SIG-M5 treated with dmso at 0.1 percent for 504 hours (cell line): ENCODE measurements around the gene PCSK2.

Experiments used
- DNase-seq: peaks from one replicate; lab custom pipeline; 2025; ENCODE audit not compliant: unreplicated experiment; lab: John Stamatoyannopoulos, UW

The PCSK2 gene

GRCh38 chr20:17470973-17471372 is 244.1 kb downstream of the PCSK2 start:
- DNase-seq: no peak

- DNase-seq: no peak
Measured at GRCh38 chr20:17471606-17472187, 244.9 kb downstream of the PCSK2 start.

- no peak for DNase-seq
Measured at GRCh38 chr20:17473659-17474058, 246.8 kb downstream of the PCSK2 start.

- no peak for DNase-seq
Measured at GRCh38 chr20:17479063-17479657, 252.3 kb downstream of the PCSK2 start.

- no peak for DNase-seq
Measured at GRCh38 chr20:17480696-17481095, 253.9 kb downstream of the PCSK2 start.

- no peak for DNase-seq
Measured at GRCh38 chr20:17481661-17482060, 254.8 kb downstream of the PCSK2 start.

- no peak for DNase-seq
Measured at GRCh38 chr20:17482536-17482935, 255.7 kb downstream of the PCSK2 start.

GRCh38 chr20:17485017-17485416 is 258.2 kb downstream of the PCSK2 start:
- DNase-seq: no peak

GRCh38 chr20:17488916-17489600 is 262.2 kb downstream of the PCSK2 start:
- no peak for DNase-seq

- no peak for DNase-seq
Measured at GRCh38 chr20:17490501-17490900, 263.7 kb downstream of the PCSK2 start.

- DNase-seq: no peak
Measured at GRCh38 chr20:17491041-17491440, 264.2 kb downstream of the PCSK2 start.

GRCh38 chr20:17491488-17491887 is 264.6 kb downstream of the PCSK2 start:
- no peak for DNase-seq

GRCh38 chr20:17493173-17493572 is 266.3 kb downstream of the PCSK2 start:
- DNase-seq: no peak

GRCh38 chr20:17494201-17494600 is 267.4 kb downstream of the PCSK2 start:
- no peak for DNase-seq

- no peak for DNase-seq
Measured at GRCh38 chr20:17495826-17496225, 269.0 kb downstream of the PCSK2 start.

GRCh38 chr20:17497821-17498580 is 271.2 kb downstream of the PCSK2 start:
- no peak for DNase-seq

- DNase-seq: no peak
Measured at GRCh38 chr20:17498641-17499040, 271.8 kb downstream of the PCSK2 start.

GRCh38 chr20:17499041-17499440 is 272.2 kb downstream of the PCSK2 start:
- no peak for DNase-seq

- no peak for DNase-seq
Measured at GRCh38 chr20:17500271-17500670, 273.4 kb downstream of the PCSK2 start.

GRCh38 chr20:17500826-17501225 is 274.0 kb downstream of the PCSK2 start:
- no peak for DNase-seq

- no peak for DNase-seq
Measured at GRCh38 chr20:17501701-17502100, 274.9 kb downstream of the PCSK2 start.

- DNase-seq: no peak
Measured at GRCh38 chr20:17502105-17502504, 275.3 kb downstream of the PCSK2 start.
